ENCODE measurements around the gene TLR3. TPM values are rescaled to one million over a fixed set of nuclear protein-coding genes. Genes with fewer than 3 reads are reported as not detected.

TLR3 gene
- total and polyA plus RNA-seq, 3 experiments from 2014 or later = 0.11 to 5.2 (median 0.33) TPM

GRCh38 chr4:186134861-186135260 is 65.9 kb downstream of the TLR3 start:
- no peaks in the 10 kb centered on the region for H3K9me3 ChIP-seq (ENCODE audit: low read length)
- peaks cover 0 to 11% of the 10 kb centered on the region in 2 donors for H3K27me3 Mint-ChIP-seq
- no peaks in the 10 kb centered on the region for H3K36me3 Mint-ChIP-seq
- no peak overlapping the region for H3K27ac Mint-ChIP-seq
- no peak overlapping the region for H3K4me3 ChIP-seq (ENCODE audit: low read length)
- ChIA-PET CTCF (interaction anchor here (0.9 to 1.6 kb wide), 2 partner anchors 10 to 67 kb away, joined by 3 read pairs; partner anchors contain the start of gene TLR3), POLR2A (no interaction called here)
- H3K4me1 ChIP-seq (ENCODE audit: insufficient read depth, low read length) = no peaks in the 10 kb centered on the region
- no peaks in the 10 kb centered on the region for H3K36me3 ChIP-seq (ENCODE audit: insufficient read depth, low read length)
- peaks cover 0 to 9% (median 2%) of the 10 kb centered on the region in 3 donors for H3K4me1 Mint-ChIP-seq
- no peak overlapping the region for H3K27ac ChIP-seq (ENCODE audit: low read depth, low read length)
- H3K9me3 Mint-ChIP-seq = no peaks in the 10 kb centered on the region
- no peak for DNase-seq
- H3K27me3 ChIP-seq (ENCODE audit: insufficient read depth, low read length, poor library complexity, severe bottlenecking) = no peaks in the 10 kb centered on the region
- H3K4me3 Mint-ChIP-seq = no peak overlapping the region

- H3K4me1 Mint-ChIP-seq = peaks cover 0 to 9% (median 2%) of the 10 kb centered on the region in 3 donors
- POLR2A ChIA-PET = no interaction called here
- no peaks in the 10 kb centered on the region for H3K9me3 Mint-ChIP-seq
- Histone ChIP-seq H3K4me3 (ENCODE audit: low read length) (no peak overlapping the region), H3K36me3 (ENCODE audit: insufficient read depth, low read length) (no peaks in the 10 kb centered on the region), H3K4me1 (ENCODE audit: insufficient read depth, low read length) (no peaks in the 10 kb centered on the region), H3K27ac (ENCODE audit: low read depth, low read length) (no peak overlapping the region), H3K27me3 (ENCODE audit: insufficient read depth, low read length, poor library complexity, severe bottlenecking) (no peaks in the 10 kb centered on the region), H3K9me3 (ENCODE audit: low read length) (no peaks in the 10 kb centered on the region)
- DNase-seq = no peak
- peak overlapping the region in 1 of 8 donors; percentile 19 for H3K27ac Mint-ChIP-seq
- peaks cover 4 to 11% of the 10 kb centered on the region in 2 donors for H3K27me3 Mint-ChIP-seq
- no peaks in the 10 kb centered on the region for H3K36me3 Mint-ChIP-seq
- CTCF ChIA-PET = interaction anchor here (0.6 to 2.2 kb wide), 6 partner anchors 9 to 498 kb away, joined by 3 to 13 read pairs (median 4); partner anchors contain the start of gene TLR3
- no peak overlapping the region for H3K4me3 Mint-ChIP-seq
Measured at GRCh38 chr4:186137196-186137794, 68.3 kb downstream of the TLR3 start.

Other genes starting within 250 kb of the TLR3 start
- under 1 TPM; 0.46 to 0.80 TPM for gene FAM149A, start 35.5 kb downstream of the TLR3 start, total RNA-seq
- 0.31 TPM for gene FAM149A, start 35.5 kb downstream of the TLR3 start, polyA plus RNA-seq
- 10 to 100 TPM; 10.9 to 11.8 TPM for gene CYP4V2, start 122.4 kb downstream of the TLR3 start, total RNA-seq
- gene CYP4V2, start 122.4 kb downstream of the TLR3 start, polyA plus RNA-seq = 30.1 TPM
- under 1 TPM; 0.20 to 0.22 TPM for gene KLKB1, start 158.4 kb downstream of the TLR3 start, total RNA-seq
- gene KLKB1, start 158.4 kb downstream of the TLR3 start, polyA plus RNA-seq = not detected
- not detected for gene F11, start 197.0 kb downstream of the TLR3 start, total RNA-seq
- gene F11, start 197.0 kb downstream of the TLR3 start, polyA plus RNA-seq = not detected

Data from CD8-positive, alpha-beta memory T cell (primary cell).